ENCODE measurements around the gene RBM3.

The RBM3 gene

DNA sequence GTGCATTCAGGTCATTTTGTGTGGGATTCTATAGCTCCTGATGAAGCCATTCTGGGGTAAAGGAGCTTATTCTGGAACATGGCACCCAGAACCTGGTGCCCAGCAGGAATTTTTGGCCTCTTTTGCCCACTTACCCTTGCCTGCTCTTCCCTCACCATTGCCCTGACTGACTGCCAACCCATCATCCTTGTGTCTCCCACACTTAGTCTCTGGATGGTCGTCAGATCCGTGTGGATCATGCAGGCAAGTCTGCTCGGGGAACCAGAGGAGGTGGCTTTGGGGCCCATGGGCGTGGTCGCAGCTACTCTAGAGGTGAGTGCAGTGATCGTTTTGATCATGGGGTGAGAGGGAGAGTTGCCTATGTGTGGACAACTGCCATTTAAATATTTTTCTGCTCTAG lies 1.8 kb downstream of the RBM3 start:
- Histone ChIP-seq H2BK5ac (ENCODE audit: low read depth, low read length, poor library complexity, severe bottlenecking) (no peak overlapping the region), H3K4me3 (ENCODE audit: insufficient read depth in 1 of 2, low read depth in 1 of 2, low read length in 2 of 2) (peak overlapping the region; percentile 23 to 92), H3K4ac (ENCODE audit: low read depth in 1 of 2, low read length in 2 of 2) (peak overlapping the region in 1 of 2 experiments; percentile 84), H2AK5ac (ENCODE audit: low read length, severe bottlenecking) (no peak overlapping the region), H3K27me3 (ENCODE audit: control insufficient read depth in 1 of 2, insufficient read depth in 1 of 2, low read length in 2 of 2) (no peaks in the 10 kb centered on the region), H3K9me3 (ENCODE audit: control insufficient read depth, low read length) (no peaks in the 10 kb centered on the region), H3K14ac (ENCODE audit: low read length in 2 of 2) (no peak overlapping the region), H3K36me3 (ENCODE audit: control insufficient read depth in 1 of 2, insufficient read depth in 2 of 2, low read depth in 1 of 2, low read length in 2 of 2) (peaks cover 21 to 53% of the 10 kb centered on the region in 2 experiments), H3K79me1 (replicated peaks; ENCODE audit: low read length, poor library complexity, severe bottlenecking) (no peaks in the 10 kb centered on the region), H3K4me1 (ENCODE audit: control insufficient read depth, insufficient read depth, low read depth, low read length) (peaks cover 12% of the 10 kb centered on the region), H3K27ac (ENCODE audit: low read length, poor library complexity, severe bottlenecking) (no peak overlapping the region), H2BK12ac (ENCODE audit: low read length in 2 of 2) (no peak overlapping the region), H4K91ac (ENCODE audit: low read length) (no peak overlapping the region), H2AFZ (ENCODE audit: low read depth, low read length) (no peak overlapping the region), H3K18ac (ENCODE audit: low read depth in 1 of 2, low read length in 2 of 2) (no peak overlapping the region), H2BK120ac (ENCODE audit: low read depth, low read length) (no peak overlapping the region), H3K23ac (ENCODE audit: low read length in 2 of 2) (no peak overlapping the region), H3K4me2 (ENCODE audit: low read length, poor library complexity, severe bottlenecking) (peak overlapping the region; percentile 49), H2BK15ac (ENCODE audit: low read depth, poor library complexity, severe bottlenecking) (no peak overlapping the region), H4K8ac (ENCODE audit: low read length) (no peak overlapping the region), H3K9ac (ENCODE audit: low read length) (peak overlapping the region; percentile 100)
- WGBS = 57% methylated on average over 6 of the region's 6 CpGs
- DNase-seq = no peak

DNA sequence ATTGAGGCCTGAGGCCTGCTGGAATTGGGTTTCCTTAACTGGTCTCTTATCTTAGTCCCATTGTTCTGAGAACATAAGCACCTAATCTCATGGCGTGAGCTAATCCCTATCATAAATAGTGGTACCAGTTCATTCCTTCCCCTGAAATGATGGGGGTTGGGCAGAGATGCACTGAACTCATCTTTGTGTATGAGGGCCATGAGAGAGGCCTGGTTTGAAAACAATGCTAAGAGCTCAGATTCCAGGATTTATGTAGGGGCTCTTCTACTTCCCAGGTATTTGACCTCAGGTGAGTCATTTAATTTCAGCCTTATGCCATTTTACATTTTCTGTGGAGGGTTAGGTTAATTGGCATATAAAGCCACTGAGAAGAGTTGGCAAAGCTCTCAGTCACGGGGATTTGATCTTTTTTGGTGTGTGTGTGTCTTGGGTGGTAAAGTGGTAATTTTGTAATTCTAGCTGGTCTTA lies 4.4 kb downstream of the RBM3 start:
- H3K4me1 ChIP-seq (ENCODE audit: control insufficient read depth, insufficient read depth, low read depth, low read length) = peaks cover 10% of the 10 kb centered on the region
- no peak overlapping the region for H3K14ac ChIP-seq (ENCODE audit: low read length in 2 of 2)
- H3K23ac ChIP-seq (ENCODE audit: low read length in 2 of 2) = no peak overlapping the region
- H2BK15ac ChIP-seq (ENCODE audit: low read depth, poor library complexity, severe bottlenecking) = no peak overlapping the region
- H3K18ac ChIP-seq (ENCODE audit: low read depth in 1 of 2, low read length in 2 of 2) = no peak overlapping the region
- H2BK5ac ChIP-seq (ENCODE audit: low read depth, low read length, poor library complexity, severe bottlenecking) = no peak overlapping the region
- WGBS = 100% methylated on average over 1 of the region's 2 CpGs
- no peaks in the 10 kb centered on the region for H3K79me1 ChIP-seq (replicated peaks; ENCODE audit: low read length, poor library complexity, severe bottlenecking)
- no peak overlapping the region for H2AFZ ChIP-seq (ENCODE audit: low read depth, low read length)
- H3K27ac ChIP-seq (ENCODE audit: low read length, poor library complexity, severe bottlenecking) = no peak overlapping the region
- no peak overlapping the region for H3K9ac ChIP-seq (ENCODE audit: low read length)
- H3K4me3 ChIP-seq (ENCODE audit: insufficient read depth in 1 of 2, low read depth in 1 of 2, low read length in 2 of 2) = no peak overlapping the region
- no peak overlapping the region for H2AK5ac ChIP-seq (ENCODE audit: low read length, severe bottlenecking)
- H3K36me3 ChIP-seq (ENCODE audit: control insufficient read depth in 1 of 2, insufficient read depth in 2 of 2, low read depth in 1 of 2, low read length in 2 of 2) = peaks cover 21 to 53% of the 10 kb centered on the region in 2 experiments
- no peak overlapping the region for H4K91ac ChIP-seq (ENCODE audit: low read length)
- DNase-seq = no peak
- no peak overlapping the region for H3K4ac ChIP-seq (ENCODE audit: low read depth in 1 of 2, low read length in 2 of 2)
- H3K27me3 ChIP-seq (ENCODE audit: control insufficient read depth in 1 of 2, insufficient read depth in 1 of 2, low read length in 2 of 2) = no peaks in the 10 kb centered on the region
- H2BK120ac ChIP-seq (ENCODE audit: low read depth, low read length) = no peak overlapping the region
- no peak overlapping the region for H2BK12ac ChIP-seq (ENCODE audit: low read length in 2 of 2)
- H4K8ac ChIP-seq (ENCODE audit: low read length) = no peak overlapping the region
- H3K9me3 ChIP-seq (ENCODE audit: control insufficient read depth, low read length) = no peaks in the 10 kb centered on the region
- H3K4me2 ChIP-seq (ENCODE audit: low read length, poor library complexity, severe bottlenecking) = no peak overlapping the region

DNA sequence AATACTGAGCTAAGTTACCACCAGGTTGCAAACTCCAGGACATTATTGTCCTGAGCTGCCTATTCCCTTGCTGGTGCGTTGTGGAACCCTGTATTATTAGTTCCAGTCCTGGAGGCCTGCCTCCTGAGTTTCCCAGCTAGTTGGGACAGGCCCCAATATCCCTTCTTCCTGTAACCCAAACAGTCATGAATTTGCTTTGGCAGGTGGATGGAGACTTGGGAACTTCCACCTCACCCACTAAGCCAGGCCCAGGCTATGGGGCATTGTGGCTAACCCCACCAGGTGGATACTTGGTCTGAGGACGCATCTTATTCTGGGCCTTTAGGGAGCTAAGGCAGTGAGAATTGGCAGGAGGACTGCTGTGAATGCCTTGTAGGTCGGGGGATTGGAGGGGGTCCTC lies 5.0 kb downstream of the RBM3 start:
- H4K8ac ChIP-seq (ENCODE audit: low read length) = peak overlapping the region; percentile 30
- H3K4me1 ChIP-seq (ENCODE audit: control insufficient read depth, insufficient read depth, low read depth, low read length) = peaks cover 9% of the 10 kb centered on the region
- DNase-seq = no peak
- no peak overlapping the region for H3K4me3 ChIP-seq (ENCODE audit: insufficient read depth in 1 of 2, low read depth in 1 of 2, low read length in 2 of 2)
- no peak overlapping the region for H2AK5ac ChIP-seq (ENCODE audit: low read length, severe bottlenecking)
- H4K91ac ChIP-seq (ENCODE audit: low read length) = no peak overlapping the region
- H3K14ac ChIP-seq (ENCODE audit: low read length in 2 of 2) = no peak overlapping the region
- H2BK12ac ChIP-seq (ENCODE audit: low read length in 2 of 2) = no peak overlapping the region
- no peak overlapping the region for H3K18ac ChIP-seq (ENCODE audit: low read depth in 1 of 2, low read length in 2 of 2)
- H2BK120ac ChIP-seq (ENCODE audit: low read depth, low read length) = no peak overlapping the region
- no peak overlapping the region for H2AFZ ChIP-seq (ENCODE audit: low read depth, low read length)
- H2BK15ac ChIP-seq (ENCODE audit: low read depth, poor library complexity, severe bottlenecking) = no peak overlapping the region
- no peak overlapping the region for H2BK5ac ChIP-seq (ENCODE audit: low read depth, low read length, poor library complexity, severe bottlenecking)
- WGBS = 100% methylated on average over 2 of the region's 3 CpGs
- H3K23ac ChIP-seq (ENCODE audit: low read length in 2 of 2) = no peak overlapping the region
- no peaks in the 10 kb centered on the region for H3K79me1 ChIP-seq (replicated peaks; ENCODE audit: low read length, poor library complexity, severe bottlenecking)
- H3K36me3 ChIP-seq (ENCODE audit: control insufficient read depth in 1 of 2, insufficient read depth in 2 of 2, low read depth in 1 of 2, low read length in 2 of 2) = peaks cover 21 to 53% of the 10 kb centered on the region in 2 experiments
- H3K9ac ChIP-seq (ENCODE audit: low read length) = no peak overlapping the region
- H3K27ac ChIP-seq (ENCODE audit: low read length, poor library complexity, severe bottlenecking) = no peak overlapping the region
- no peaks in the 10 kb centered on the region for H3K9me3 ChIP-seq (ENCODE audit: control insufficient read depth, low read length)
- H3K4ac ChIP-seq (ENCODE audit: low read depth in 1 of 2, low read length in 2 of 2) = no peak overlapping the region
- no peak overlapping the region for H3K4me2 ChIP-seq (ENCODE audit: low read length, poor library complexity, severe bottlenecking)
- no peaks in the 10 kb centered on the region for H3K27me3 ChIP-seq (ENCODE audit: control insufficient read depth in 1 of 2, insufficient read depth in 1 of 2, low read length in 2 of 2)

DNA sequence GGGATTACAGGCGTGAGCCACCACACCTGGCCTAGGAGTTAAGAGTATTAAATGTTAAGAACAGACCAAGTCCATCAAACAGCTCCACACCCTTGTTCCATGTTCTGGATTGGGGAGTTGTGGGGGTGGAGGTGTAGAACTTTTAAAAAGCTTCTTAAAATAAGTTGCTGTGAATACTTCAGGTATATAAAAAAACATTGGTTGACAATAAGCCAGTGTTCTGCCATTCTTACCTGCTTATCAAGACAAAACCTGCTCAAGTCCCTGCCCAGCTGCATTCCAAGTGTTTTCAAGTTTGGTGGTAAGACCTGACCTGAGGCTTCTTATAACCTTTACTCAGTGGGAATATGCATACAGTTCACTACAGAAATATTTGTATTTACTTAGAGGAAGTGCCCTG lies 6.4 kb downstream of the RBM3 start:
- no CpG with 5 or more reads among the region's 1 CpG for WGBS
- Histone ChIP-seq H3K36me3 (ENCODE audit: control insufficient read depth in 1 of 2, insufficient read depth in 2 of 2, low read depth in 1 of 2, low read length in 2 of 2) (peaks cover 15 to 45% of the 10 kb centered on the region in 2 experiments), H2BK120ac (ENCODE audit: low read depth, low read length) (no peak overlapping the region), H2BK5ac (ENCODE audit: low read depth, low read length, poor library complexity, severe bottlenecking) (no peak overlapping the region), H3K27ac (ENCODE audit: low read length, poor library complexity, severe bottlenecking) (no peak overlapping the region), H3K4ac (ENCODE audit: low read depth in 1 of 2, low read length in 2 of 2) (no peak overlapping the region), H2AFZ (ENCODE audit: low read depth, low read length) (no peak overlapping the region), H3K9ac (ENCODE audit: low read length) (no peak overlapping the region), H4K91ac (ENCODE audit: low read length) (no peak overlapping the region), H3K79me1 (replicated peaks; ENCODE audit: low read length, poor library complexity, severe bottlenecking) (no peaks in the 10 kb centered on the region), H4K8ac (ENCODE audit: low read length) (no peak overlapping the region), H3K4me1 (ENCODE audit: control insufficient read depth, insufficient read depth, low read depth, low read length) (peaks cover 6% of the 10 kb centered on the region), H2BK12ac (ENCODE audit: low read length in 2 of 2) (no peak overlapping the region), H3K14ac (ENCODE audit: low read length in 2 of 2) (no peak overlapping the region), H3K23ac (ENCODE audit: low read length in 2 of 2) (no peak overlapping the region), H3K18ac (ENCODE audit: low read depth in 1 of 2, low read length in 2 of 2) (no peak overlapping the region), H3K9me3 (ENCODE audit: control insufficient read depth, low read length) (no peaks in the 10 kb centered on the region), H3K4me3 (ENCODE audit: insufficient read depth in 1 of 2, low read depth in 1 of 2, low read length in 2 of 2) (no peak overlapping the region), H2AK5ac (ENCODE audit: low read length, severe bottlenecking) (no peak overlapping the region), H3K4me2 (ENCODE audit: low read length, poor library complexity, severe bottlenecking) (no peak overlapping the region), H2BK15ac (ENCODE audit: low read depth, poor library complexity, severe bottlenecking) (no peak overlapping the region), H3K27me3 (ENCODE audit: control insufficient read depth in 1 of 2, insufficient read depth in 1 of 2, low read length in 2 of 2) (no peaks in the 10 kb centered on the region)
- no peak for DNase-seq
